H9 (cell line): Measurements from ENCODE around the gene VWA8. TPM values are rescaled to one million over a fixed set of nuclear protein-coding genes. Genes with fewer than 3 reads are reported as not detected.

Experiments used
- DNase-seq: peaks from one replicate; pipeline ENCODE4 v3.0.0-alpha.2; 2017
- H2AFZ ChIP-seq: one replicate; pipeline ENCODE4 v1.6.1; 2013; ENCODE audit warnings: mild to moderate bottlenecking, low read length, control low read depth, moderate library complexity
- H2AK5ac ChIP-seq: 2 replicates; pipeline ENCODE4 v1.6.1; 2013; ENCODE audit warnings: low read length, control low read depth, mixed read lengths; ENCODE audit not compliant: insufficient read length
- H2BK120ac ChIP-seq: one replicate; pipeline ENCODE4 v1.6.1; 2013; ENCODE audit warnings: low read depth, mild to moderate bottlenecking, low read length, control low read depth, inconsistent platforms; ENCODE audit not compliant: poor library complexity, severe bottlenecking
- H2BK12ac ChIP-seq: 2 replicates; pipeline ENCODE4 v1.6.1; 2013; ENCODE audit warnings: low read length, control low read depth, mixed read lengths, low read depth; ENCODE audit not compliant: insufficient read length
- H2BK15ac ChIP-seq: 2 replicates; pipeline ENCODE4 v1.6.1; 2013; ENCODE audit warnings: low read depth, low read length, control low read depth
- H2BK20ac ChIP-seq: one replicate; pipeline ENCODE4 v1.6.1; 2013; ENCODE audit warnings: low read depth, mild to moderate bottlenecking, low read length, control low read depth, inconsistent platforms; ENCODE audit not compliant: poor library complexity, severe bottlenecking
- H2BK5ac ChIP-seq: 2 replicates; pipeline ENCODE4 v1.6.1; 2013; ENCODE audit warnings: low read length, control low read depth, mixed read lengths; ENCODE audit not compliant: insufficient read length
- H3K14ac ChIP-seq: 2 replicates; pipeline ENCODE4 v1.6.1; 2013; ENCODE audit warnings: low read length, control low read depth; ENCODE audit not compliant: insufficient read depth
- H3K18ac ChIP-seq: 2 replicates; pipeline ENCODE4 v1.6.1; 2013; ENCODE audit warnings: low read depth, mild to moderate bottlenecking, mixed read lengths, low read length, control low read depth; ENCODE audit not compliant: insufficient read length
- H3K23ac ChIP-seq: 2 replicates; pipeline ENCODE4 v1.6.1; 2013; ENCODE audit warnings: low read length, control low read depth, mixed read lengths, low read depth; ENCODE audit not compliant: insufficient read length
- H3K23me2 ChIP-seq: 2 replicates; pipeline ENCODE4 v1.6.1; 2013; ENCODE audit warnings: low read depth, mild to moderate bottlenecking, mixed read lengths, low read length, control low read depth; ENCODE audit not compliant: insufficient read length, poor library complexity, severe bottlenecking
- H3K27ac ChIP-seq: 2 replicates; pipeline ENCODE4 v1.5.1; 2013; ENCODE audit warnings: low read length, control low read depth, mixed read lengths, low read depth; ENCODE audit not compliant: insufficient read length
- H3K27me3 ChIP-seq: 2 replicates; pipeline ENCODE4 v1.6.1; 2013; ENCODE audit warnings: low read length, control low read depth, inconsistent platforms; ENCODE audit not compliant: insufficient read depth
- H3K4ac ChIP-seq: 2 replicates; pipeline ENCODE4 v1.6.1; 2013; ENCODE audit warnings: low read depth, mild to moderate bottlenecking, control low read depth, inconsistent platforms, low read length, moderate library complexity
- H3K4me1 ChIP-seq: 2 replicates; pipeline ENCODE4 v1.6.1; 2013; ENCODE audit warnings: low read length, control low read depth, inconsistent platforms; ENCODE audit not compliant: insufficient read depth
- H3K4me2 ChIP-seq: 2 replicates; pipeline ENCODE4 v1.6.1; 2013; ENCODE audit warnings: low read length, control low read depth, mixed read lengths; ENCODE audit not compliant: insufficient read length, insufficient read depth
- H3K56ac ChIP-seq: 2 replicates; pipeline ENCODE4 v1.6.1; 2013; ENCODE audit warnings: low read depth, mild to moderate bottlenecking, mixed read lengths, low read length, control low read depth; ENCODE audit not compliant: insufficient read length
- H3K79me1 ChIP-seq: 2 replicates; pipeline ENCODE4 v1.6.1; 2013; ENCODE audit warnings: low read depth, mild to moderate bottlenecking, moderate library complexity, low read length, control low read depth, inconsistent platforms; ENCODE audit not compliant: insufficient read depth, poor library complexity, severe bottlenecking
- H3K79me2 ChIP-seq: 2 replicates; pipeline ENCODE4 v1.6.1; 2013; ENCODE audit warnings: low read length, control low read depth, inconsistent platforms; ENCODE audit not compliant: insufficient read depth
- H3K9ac ChIP-seq: 2 replicates; pipeline ENCODE4 v1.6.1; 2013; ENCODE audit warnings: low read length, control low read depth, mixed read lengths; ENCODE audit not compliant: insufficient read length; ENCODE audit errors: extremely low read depth
- H3K9me3 ChIP-seq: one replicate; pipeline ENCODE4 v1.6.1; 2013; ENCODE audit warnings: low read depth, low read length, inconsistent platforms; ENCODE audit not compliant: control insufficient read depth
- H3T11ph ChIP-seq: one replicate; pipeline ENCODE4 v1.6.1; 2013; ENCODE audit warnings: mild to moderate bottlenecking, low read length, control low read depth, inconsistent platforms
- H4K20me1 ChIP-seq: one replicate; pipeline ENCODE4 v1.6.1; 2013; ENCODE audit not compliant: control insufficient read depth, insufficient read length, insufficient read depth
- H4K5ac ChIP-seq: 2 replicates; pipeline ENCODE4 v1.6.1; 2013; ENCODE audit warnings: low read depth, mild to moderate bottlenecking, mixed read lengths, low read length, control low read depth; ENCODE audit not compliant: insufficient read length
- H4K8ac ChIP-seq: replicated peaks from 2 replicates; pipeline ENCODE4 v1.6.1; 2013; ENCODE audit warnings: low read length, control low read depth, mixed read lengths, low read depth; ENCODE audit not compliant: insufficient read length
- H4K91ac ChIP-seq: 2 replicates; pipeline ENCODE4 v1.6.1; 2013; ENCODE audit warnings: low read depth, mild to moderate bottlenecking, moderate library complexity, mixed read lengths, low read length, control low read depth; ENCODE audit not compliant: insufficient read length
- H3K27ac Mint-ChIP-seq, 3 experiments: 2 replicates in 2 of 3; 3 replicates in 1 of 3; pipeline ENCODE4 v1.8.0; 2020 to 2021; ENCODE audit warnings: mixed read lengths in 3 of 3, mild to moderate bottlenecking in 1 of 3, moderate library complexity in 1 of 3
- H3K27me3 Mint-ChIP-seq: 2 replicates; pipeline ENCODE4 v1.8.0; 2021; ENCODE audit warnings: low read depth, mild to moderate bottlenecking, moderate library complexity, mixed read lengths
- H3K36me3 Mint-ChIP-seq, 3 experiments: 2 replicates in 2 of 3; 3 replicates in 1 of 3; pipeline ENCODE4 v1.8.0; 2020 to 2021; ENCODE audit warnings: low read depth in 3 of 3, mixed read lengths in 3 of 3; ENCODE audit not compliant: insufficient read depth in 1 of 3
- H3K4me1 Mint-ChIP-seq, 2 experiments: 2 replicates each; pipeline ENCODE4 v1.8.0; 2020; ENCODE audit warnings: mixed read lengths in 2 of 2
- H3K4me3 Mint-ChIP-seq, 2 experiments: 2 replicates in 1 of 2; 3 replicates in 1 of 2; pipeline ENCODE4 v1.8.0; 2020 to 2021; ENCODE audit warnings: mild to moderate bottlenecking in 2 of 2, mixed read lengths in 2 of 2, moderate library complexity in 1 of 2
- H3K9me3 Mint-ChIP-seq, 2 experiments: 2 replicates in 1 of 2; 3 replicates in 1 of 2; pipeline ENCODE4 v1.8.0; 2020; ENCODE audit warnings: mild to moderate bottlenecking in 2 of 2, mixed read lengths in 2 of 2, moderate library complexity in 1 of 2
- CTCF ChIP-seq: fragments of 200-600 bp; sonication (generic); conservative IDR thresholded peaks from 3 replicates; pipeline ENCODE4 v1.8.0; 2021; ENCODE audit warnings: antibody characterized with exemption, mild to moderate bottlenecking
- WGBS: extraction: QIAGEN DNeasy Blood & Tissue Kit; methylation state at CpG from one replicate; pipeline ENCODE4 v1.1.7; 2013; ENCODE audit warnings: missing lambda C conversion rate, low lambda C conversion rate, mixed read lengths; ENCODE audit not compliant: insufficient read length; ENCODE audit errors: extremely low coverage; 5-methylcytosine and 5-hydroxymethylcytosine counted together
- total RNA-seq: library from RNA; stranded (reverse); gene quantifications from 2 replicates; pipeline ENCODE4 v1.2.1, GENCODE V29; 2021

Gene VWA8
- total RNA-seq, 1 experiment from 2014 or later = 17.4 TPM

GRCh38 chr13:41707194-41707821 lies 253.6 kb downstream of the VWA8 start:
- Mint-ChIP-seq H3K27me3 (no peaks in the 10 kb centered on the region), H3K4me1 (peaks cover 13 to 23% of the 10 kb centered on the region in 2 experiments), H3K9me3 (no peaks in the 10 kb centered on the region), H3K27ac (peak overlapping the region in 1 of 3 experiments; percentile 55; a peak in 3 of 7 replicates), H3K36me3 (no peaks in the 10 kb centered on the region), H3K4me3 (no peak overlapping the region)
- H4K91ac ChIP-seq = no peak overlapping the region
- no peak overlapping the region for H3K14ac ChIP-seq
- H3K4ac ChIP-seq = no peak overlapping the region
- H3K79me2 ChIP-seq = no peaks in the 10 kb centered on the region
- no peaks in the 10 kb centered on the region for H3K27me3 ChIP-seq
- H3K56ac ChIP-seq = no peak overlapping the region
- H3K4me1 ChIP-seq = no peaks in the 10 kb centered on the region; the same call in 1 of the 2 replicates
- H3T11ph ChIP-seq = no peak overlapping the region
- H2AK5ac ChIP-seq = no peak overlapping the region
- no peak overlapping the region for H3K9ac ChIP-seq
- H4K5ac ChIP-seq = no peak overlapping the region
- H3K23me2 ChIP-seq = no peaks in the 10 kb centered on the region
- H2BK12ac ChIP-seq = no peak overlapping the region
- no peaks in the 10 kb centered on the region for H3K79me1 ChIP-seq
- H3K23ac ChIP-seq = no peak overlapping the region
- no peak overlapping the region for H2AFZ ChIP-seq
- H2BK15ac ChIP-seq = no peak overlapping the region
- H3K18ac ChIP-seq = no peak overlapping the region
- no peak for TF ChIP-seq CTCF
- H2BK20ac ChIP-seq = no peak overlapping the region
- no peak overlapping the region for H2BK120ac ChIP-seq
- H4K20me1 ChIP-seq = no peaks in the 10 kb centered on the region
- H2BK5ac ChIP-seq = no peak overlapping the region
- no peaks in the 10 kb centered on the region for H3K9me3 ChIP-seq
- no CpG with 5 or more reads among the region's 1 CpG for whole genome bisulfite sequencing
- DNase-seq = no peak
- no peak overlapping the region for H4K8ac ChIP-seq
- no peak overlapping the region for H3K4me2 ChIP-seq
- H3K27ac ChIP-seq = no peak overlapping the region
